Right renal cortex interstitium (tissue), 3 donors: ENCODE measurements around the gene EFHC2. TPM values are rescaled to one million over a fixed set of nuclear protein-coding genes. Genes with fewer than 3 reads are reported as not detected.
"Not testable (repeated sequence)": the region's sequence is repeated elsewhere in the genome, so short reads cannot be mapped to it uniquely, and the experiment has no call there.

ENCODE experiments used
- DNase-seq, 3 donors: peaks; one replicate each; pipeline ENCODE4 v3.0.0-alpha.2; 2013; ENCODE audit warnings: low read depth in 3 of 3, low spot score in 2 of 3
- polyA plus RNA-seq, 3 donors: library from polyadenylated mRNA; unstranded; fragments of 120-200 nt; gene quantifications; one replicate each; pipeline ENCODE4 v1.2.1, GENCODE V29; 2013; ENCODE audit not compliant: insufficient read length in 3 of 3

Gene EFHC2
- polyA plus RNA-seq, 3 donors, result 8.9 to 11.1 (median 9.5) TPM

DNA sequence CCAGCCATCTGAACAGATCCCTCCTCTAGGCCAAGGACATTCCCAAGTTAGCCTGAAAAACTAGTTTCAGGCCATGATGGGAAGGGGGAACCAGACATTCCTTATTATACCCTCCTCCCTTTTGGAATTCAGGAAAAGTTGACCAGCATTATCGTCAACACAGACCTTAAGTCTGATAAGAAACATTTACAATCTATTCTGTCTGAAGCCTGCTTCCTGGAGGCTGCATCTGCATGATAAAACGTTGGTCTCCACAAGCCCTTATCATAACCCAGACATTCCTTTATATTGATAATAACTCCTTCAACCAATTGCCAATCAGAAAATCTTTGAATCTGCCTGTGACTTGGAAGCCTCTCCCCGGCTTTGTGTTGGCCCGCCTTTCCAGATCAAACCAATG lies 44.3 kb downstream of the EFHC2 start:
- no peak for DNase-seq

DNA sequence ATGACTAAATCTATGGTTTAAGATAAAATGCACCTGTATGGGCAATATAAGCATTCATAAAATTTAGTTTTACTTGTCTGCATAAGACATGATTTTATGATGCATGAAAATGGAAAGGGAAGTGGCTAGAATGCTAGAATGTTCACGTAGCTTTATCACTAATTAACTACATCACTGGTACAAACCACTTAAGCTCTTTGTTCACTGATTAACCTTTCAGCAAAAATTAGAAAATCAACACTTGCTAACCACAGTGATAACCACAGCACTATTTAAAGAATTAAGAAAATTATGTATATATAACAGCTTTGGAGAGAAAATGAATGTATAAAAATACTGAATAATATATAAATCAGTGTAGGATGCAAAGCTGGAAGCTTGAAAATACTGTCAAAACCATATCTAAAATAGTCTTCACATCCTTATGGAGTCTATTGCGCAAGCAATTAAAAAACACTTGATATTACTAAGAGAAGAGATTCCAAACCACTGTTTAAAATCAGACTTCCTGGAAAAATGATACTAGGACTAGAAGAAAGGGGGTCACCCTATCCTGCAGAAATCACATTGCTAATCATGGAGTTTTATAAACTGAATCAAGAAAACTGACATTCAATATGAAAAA lies 51.9 kb downstream of the EFHC2 start:
- DNase-seq, result no peak

DNA sequence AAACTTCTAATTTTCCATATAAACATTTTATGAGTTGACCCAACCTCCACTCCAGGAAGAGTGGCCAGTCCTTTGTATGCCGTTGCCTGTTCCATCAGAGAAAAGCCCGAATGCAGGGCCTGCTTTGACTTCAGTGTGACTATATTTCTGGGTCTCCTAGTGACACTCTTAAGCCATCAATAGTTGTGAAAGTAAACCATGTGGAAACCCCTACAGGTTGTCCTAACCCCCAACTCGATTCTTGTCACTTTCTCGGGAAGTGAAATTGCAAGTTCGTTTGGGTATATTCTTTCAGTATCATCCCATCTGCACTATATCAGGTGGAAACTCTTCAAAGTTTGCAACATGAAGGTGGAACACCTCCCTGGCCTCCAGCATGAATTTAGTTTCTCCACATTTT lies 52.8 kb downstream of the EFHC2 start:
- DNase-seq, result no peak

DNA sequence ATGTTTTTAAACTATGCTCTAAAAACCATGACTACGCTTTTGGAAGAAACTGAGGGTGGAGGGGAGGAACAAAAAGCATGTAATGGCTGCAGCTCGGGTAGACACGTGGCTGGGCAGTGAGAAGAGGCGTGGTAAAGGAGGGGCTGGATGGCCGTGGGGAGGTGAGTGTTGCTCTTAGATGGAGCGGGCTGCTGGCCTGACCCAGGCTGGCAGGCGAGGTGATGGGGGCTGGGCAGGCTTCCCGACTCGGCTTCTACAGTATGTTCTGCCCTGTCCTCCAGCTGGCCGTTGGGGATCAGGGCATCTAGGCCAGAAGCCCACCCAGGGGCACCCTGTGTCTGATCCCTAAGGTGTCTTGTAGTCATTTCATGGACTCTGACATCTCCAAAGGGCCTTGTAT lies 60.7 kb downstream of the EFHC2 start:
- DNase-seq, result no peak

DNA sequence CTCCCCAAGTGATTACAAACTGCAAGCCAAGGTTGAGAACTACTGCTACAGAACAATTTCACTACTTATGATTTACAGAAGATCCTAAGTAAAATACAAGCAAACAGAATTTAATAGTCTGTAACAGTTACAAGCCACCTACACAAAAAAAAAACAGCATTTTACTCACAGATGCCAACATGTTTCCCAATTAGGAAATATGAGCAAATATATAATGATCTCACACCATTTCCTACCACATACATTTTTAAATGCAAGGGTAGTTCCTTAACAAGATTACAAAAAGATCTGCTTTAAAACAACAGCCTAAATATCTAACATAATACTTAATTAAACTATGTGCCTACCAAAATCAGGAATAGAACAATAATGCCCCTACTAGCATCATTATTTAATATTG lies 63.4 kb downstream of the EFHC2 start:
- DNase-seq, result no peak

DNA sequence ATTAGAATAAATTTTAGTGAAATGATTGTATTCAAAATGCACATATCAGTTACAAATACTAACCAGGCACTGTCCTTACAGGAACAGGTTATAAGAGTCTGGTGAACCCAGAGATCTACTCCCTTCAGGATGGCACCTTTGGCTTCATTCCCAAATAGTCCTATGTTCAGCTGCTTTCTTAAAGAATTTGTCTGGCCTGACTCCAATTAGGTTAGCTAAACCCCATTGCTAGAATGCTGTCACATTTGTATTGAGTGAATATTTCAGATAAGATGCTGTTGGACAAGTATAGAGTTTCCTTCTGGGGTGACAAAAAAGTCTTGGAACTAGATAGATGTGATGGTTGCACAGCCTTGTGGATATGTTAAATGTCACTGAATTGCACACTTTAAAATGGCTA lies 69.4 kb downstream of the EFHC2 start:
- no peak for DNase-seq

DNA sequence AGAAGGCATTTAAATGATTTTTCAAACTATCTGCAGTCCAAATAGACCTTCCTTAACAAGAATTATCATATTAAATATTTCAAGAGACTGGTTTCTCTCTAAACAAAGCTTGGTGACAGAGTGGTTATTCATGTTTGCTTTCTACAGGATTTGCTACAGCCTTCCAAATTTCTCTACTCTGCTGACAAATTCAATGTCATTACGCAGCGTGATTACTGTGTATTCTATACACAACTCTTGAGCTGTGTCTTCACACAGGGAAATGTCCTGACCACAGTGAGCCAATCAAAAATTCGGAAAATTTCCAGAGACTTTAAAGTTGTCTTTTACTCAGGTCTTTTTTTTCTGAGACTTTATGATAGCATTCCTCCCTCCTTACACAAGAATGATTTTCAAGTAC lies 75.6 kb downstream of the EFHC2 start:
- DNase-seq, result no peak

DNA sequence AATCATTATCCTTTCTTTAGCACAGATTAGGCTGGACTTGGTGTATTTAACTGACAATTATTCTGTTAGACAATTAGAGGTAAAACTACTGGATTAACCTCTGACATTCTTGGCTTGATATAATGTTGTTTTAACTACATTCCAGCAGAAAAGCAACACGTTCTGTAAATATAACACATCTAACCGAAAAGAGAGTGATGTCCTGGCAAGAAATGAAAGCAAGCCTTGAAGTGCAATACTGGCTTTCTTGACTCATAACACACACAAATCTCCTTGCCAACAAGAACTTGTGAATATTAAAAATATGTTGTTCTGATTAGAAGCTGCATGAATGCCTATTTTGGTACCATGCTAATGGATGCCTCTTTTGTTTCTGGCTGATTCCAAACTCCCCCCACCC lies 76.4 kb downstream of the EFHC2 start:
- no peak for DNase-seq

DNA sequence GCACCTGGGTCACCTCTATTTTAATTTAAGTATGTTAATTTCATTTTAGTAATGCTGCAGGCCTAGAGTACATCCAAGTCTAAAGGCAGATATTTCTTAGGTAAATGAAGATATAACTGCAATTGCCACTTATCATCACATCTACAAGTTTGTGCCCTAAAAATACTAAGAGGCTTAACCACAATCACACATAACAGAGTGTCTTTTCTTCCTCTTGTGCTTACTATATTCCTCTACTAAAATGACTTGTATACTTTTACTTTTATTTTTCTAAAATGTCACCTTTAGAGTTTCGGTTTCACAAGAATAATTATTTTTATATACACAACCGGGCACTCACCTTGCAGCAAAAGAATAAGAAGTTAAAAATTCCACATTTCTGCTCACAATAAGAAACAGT lies 77.9 kb downstream of the EFHC2 start:
- DNase-seq, result no peak

DNA sequence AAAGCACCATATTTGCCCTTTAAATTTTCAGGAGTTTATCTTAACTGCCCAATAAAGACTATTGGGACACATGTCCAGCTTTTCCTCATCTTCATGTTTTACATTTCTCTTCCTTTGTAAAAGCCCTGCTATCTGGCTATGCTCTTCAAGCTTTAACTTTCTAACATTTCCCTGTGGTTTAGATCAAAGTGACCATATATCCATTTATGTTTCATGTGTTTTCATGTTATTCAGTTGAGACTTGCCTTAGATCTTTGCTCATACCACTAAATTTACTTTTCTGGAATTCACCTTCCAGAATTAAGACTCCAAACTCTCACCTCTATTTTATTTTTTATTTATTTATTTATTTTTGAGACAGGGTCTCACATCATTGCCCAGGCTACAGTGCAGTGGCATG lies 78.5 kb downstream of the EFHC2 start:
- no peak for DNase-seq

DNA sequence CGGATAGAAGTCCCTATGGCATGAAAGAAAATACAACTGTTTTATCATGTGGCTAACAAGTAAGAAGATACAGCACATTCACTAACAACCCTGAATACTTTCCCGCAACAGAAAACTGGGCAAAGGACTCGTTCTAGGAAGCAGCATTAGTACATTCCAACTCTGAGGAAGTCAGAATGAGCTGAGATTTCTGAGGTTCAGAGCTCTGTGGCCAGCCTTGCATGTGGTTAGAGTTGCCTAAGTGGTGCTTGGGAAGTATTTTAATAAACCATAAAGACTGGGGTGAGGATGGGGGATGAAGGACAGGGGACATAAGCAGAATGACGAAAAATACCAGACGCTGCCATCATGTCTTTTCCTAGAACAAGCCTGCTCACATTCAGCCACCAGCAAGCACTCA lies 82.2 kb downstream of the EFHC2 start:
- no peak for DNase-seq

DNA sequence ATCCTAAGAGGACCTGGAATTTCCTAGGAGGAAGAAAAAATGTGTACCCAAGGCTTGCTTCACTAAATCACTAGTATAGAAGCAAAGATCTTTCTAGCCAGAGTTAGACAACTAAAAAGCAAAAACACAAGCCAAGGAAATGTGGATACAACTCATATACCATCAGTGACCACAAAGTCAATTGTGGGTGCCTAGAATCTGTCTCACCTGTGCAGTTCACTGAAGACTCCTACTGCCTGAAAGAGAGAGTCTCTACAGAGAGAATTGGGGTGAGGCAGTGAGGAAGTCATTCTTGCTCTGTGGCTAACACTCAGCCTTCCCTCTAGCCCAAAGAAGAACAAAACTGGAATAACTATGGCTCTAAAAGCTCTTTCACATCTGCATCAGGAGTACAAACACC lies 82.9 kb downstream of the EFHC2 start:
- DNase-seq, result no peak

DNA sequence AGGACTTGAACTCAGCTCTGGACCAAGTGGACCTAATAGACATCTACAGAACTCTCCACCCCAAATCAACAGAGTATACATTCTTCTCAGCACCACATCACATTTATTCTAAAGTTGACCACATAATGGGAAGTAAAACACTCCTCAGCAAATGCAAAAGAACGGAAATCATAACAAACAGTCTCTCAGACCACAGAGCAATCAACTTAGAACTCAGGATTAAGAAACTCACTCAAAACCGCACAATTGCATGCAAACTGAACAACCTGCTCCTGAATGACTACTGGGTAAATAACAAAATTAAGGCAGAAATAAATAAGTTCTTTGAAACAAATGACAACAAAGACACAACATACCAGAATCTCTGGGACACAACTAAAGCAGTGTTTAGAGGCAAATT lies 87.7 kb downstream of the EFHC2 start:
- DNase-seq, result not testable (repeated sequence)

DNA sequence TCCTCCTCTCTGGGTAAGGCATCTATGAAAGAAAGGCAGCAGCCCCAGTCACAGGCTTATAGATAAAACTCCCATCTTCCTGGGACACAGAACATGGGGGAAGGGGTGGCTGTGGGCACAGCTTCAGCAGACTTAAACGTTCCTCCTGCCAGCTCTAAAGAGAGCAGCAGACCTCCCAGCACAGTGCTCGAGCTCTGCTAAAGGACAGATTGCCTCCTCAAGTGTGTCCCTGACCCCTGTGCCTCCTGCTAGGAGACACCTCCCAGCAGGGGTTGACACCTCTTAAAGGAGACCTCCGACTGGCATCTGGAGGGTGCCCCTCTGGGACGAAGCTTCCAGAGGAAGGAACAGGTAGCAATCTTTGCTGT lies 89.9 kb downstream of the EFHC2 start:
- DNase-seq, result no peak

DNA sequence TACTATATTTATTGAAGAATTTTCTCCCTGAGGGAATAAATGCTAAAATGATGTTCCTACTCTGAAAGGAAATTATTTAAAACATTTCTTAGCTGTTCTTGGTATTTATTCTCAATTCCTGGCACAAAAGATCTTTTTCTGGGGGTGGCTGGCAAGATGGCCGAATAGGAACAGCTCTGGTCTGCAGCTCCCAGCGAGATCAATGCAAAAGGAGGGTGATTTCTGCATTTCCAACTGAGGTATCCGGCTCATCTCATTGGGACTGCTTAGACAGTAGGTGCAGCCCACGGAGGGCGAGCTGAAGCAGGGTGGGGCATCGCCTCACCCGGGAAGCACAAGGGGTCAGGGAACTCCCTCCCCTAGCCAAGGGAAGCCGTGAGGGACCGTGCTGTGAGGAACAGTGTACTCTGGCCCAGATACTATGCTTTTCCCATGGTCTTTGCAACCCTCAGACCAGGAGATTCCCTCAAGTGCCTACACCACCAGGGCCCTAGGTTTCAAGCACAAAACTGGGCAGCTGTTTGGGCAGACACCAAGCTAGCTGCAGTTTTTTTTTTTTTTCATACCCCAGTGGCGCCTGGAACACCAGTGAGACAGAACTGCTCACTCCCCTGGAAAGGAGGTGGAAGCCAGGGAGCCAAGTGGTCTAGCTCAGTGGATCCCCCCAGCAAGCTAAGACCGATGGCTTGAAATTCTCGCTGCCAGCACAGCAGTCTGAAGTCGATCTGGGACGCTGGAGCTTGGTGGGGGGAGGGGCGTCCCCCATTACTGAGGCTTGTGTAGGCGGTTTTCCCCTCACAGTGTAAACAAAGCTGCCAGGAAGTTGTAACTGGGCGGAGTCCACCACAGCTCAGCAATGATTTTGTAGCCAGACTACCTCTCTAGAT lies 90.5 kb downstream of the EFHC2 start:
- peak in 1 of 3 donors; percentile 4 for DNase-seq

DNA sequence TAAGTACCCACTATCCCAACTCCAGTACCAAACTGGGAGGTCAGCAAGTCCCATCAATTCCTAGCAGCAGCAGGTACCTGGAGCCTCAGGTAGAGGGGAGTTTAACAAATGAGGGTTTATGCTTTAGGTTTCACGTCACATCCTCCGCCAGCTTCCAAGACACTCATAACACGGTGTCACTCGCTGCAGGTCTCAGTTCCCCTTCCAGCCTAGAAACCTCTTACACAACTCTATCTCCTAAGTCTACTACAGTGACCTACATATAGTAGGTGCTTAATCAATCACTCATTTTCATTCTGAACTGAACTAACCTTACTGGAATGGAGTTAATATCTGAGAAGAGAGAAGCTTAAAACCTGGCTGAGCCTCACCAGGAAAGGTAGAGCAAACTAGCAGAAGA lies 96.0 kb downstream of the EFHC2 start:
- DNase-seq, result no peak

DNA sequence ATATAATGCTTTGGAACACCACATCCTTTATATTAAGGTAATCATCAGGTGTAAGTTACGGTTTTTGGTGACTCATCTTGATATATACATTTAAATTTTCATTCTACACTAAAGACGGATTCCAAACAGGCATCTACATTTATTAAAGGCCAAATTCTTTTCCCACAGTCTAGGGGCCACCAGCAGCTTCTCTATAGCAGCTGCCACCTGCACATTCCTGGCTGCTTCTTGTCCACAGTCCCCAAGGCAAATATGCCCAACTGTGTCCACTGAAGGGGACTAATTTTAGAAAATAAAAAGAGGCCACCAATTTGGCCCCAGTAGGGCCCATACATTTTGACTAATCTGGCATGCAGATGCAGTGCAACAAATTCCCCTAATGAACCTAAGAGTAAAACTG lies 96.6 kb downstream of the EFHC2 start:
- DNase-seq, result no peak

DNA sequence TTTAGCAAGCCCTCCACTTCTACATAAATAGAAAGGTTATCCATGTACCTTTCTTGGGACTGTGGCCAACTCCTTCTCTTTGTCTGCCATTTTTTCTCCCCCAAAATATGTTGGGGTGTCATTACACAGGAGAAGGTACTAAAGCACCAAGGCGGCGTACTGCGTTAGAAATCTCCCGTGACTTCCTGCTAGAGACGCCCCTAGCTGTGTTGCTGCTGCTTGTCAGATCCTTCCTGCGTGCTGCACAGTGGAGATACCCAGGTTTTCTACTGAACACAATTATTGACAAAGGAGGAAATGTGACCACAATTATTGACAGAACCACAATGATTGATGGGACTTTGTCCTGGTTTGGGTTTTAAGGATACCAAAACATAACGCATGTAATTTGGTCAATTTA lies 97.7 kb downstream of the EFHC2 start:
- no peak for DNase-seq

DNA sequence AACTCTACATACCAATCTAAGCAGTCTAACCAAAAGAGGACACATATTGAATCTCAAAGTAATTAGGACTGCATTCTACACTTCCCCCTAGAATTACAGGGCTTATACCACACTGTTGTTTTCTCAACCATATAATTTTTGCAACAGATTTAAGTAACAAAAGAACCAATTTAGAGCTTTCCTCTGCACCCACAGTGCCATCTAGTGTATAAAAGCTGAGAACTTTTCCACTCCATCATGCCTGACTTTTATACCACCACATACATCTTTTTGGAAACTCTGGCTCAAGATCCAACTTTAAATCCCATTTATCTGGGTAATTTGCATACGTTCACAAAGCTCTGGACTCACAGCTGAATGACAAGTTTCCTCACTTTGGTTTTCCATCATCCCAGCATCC lies 99.5 kb downstream of the EFHC2 start:
- DNase-seq, result peak in 1 of 3 donors; percentile 7

DNA sequence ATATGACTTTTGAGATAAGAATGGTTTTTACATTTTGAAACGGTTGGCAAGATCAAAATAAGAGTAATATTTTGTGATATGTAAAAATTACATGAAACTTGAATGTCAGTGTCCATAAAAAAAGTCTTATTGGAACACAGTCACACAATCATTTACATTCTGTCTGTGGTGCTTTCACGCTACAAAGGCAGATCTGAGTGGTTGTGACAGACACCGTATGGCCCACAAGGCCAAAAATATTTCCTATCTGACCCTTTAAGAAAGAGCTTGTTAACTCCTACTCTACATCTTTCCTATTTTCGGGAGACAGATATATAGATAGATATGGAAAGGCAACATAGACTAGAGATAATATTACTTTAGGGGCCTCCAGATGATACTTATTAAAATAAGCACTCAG lies 101.9 kb downstream of the EFHC2 start:
- DNase-seq, result no peak

DNA sequence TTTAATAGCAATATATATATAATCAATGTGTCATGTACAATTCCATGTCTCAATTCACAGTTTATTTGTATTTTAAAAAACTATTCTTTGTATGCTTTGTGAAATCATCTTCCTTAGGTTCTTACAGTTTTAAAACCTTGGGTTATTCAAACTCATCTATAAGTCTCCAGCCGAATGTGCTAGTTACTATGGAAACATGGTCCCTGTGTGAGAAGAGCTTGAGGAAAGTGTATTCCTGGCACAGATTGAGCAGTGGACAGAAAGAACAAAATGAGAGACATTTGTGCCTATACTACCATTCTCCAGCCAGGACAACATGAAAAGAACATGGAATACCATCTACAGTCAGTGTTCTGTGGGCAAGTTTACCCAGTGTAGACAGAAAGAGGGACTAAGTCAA lies 103.4 kb downstream of the EFHC2 start:
- DNase-seq, result no peak

DNA sequence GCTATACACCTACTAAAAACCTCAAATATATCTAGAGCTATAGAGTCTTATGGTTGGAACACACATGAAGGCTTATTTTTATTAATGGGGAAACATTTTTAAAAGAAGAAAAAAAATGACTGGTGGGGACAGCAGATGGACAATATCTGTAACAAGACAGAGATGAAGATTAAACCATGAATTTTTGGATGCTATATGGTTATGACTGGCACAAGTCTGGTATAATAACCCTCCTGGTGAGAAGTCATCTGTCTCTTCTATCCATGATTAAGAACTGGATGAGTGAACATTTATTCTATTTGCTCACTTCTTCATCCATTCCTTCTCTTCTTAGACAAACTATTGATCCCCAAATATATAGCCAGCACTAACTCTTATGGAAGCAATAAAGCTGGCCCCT lies 104.4 kb downstream of the EFHC2 start:
- no peak for DNase-seq

DNA sequence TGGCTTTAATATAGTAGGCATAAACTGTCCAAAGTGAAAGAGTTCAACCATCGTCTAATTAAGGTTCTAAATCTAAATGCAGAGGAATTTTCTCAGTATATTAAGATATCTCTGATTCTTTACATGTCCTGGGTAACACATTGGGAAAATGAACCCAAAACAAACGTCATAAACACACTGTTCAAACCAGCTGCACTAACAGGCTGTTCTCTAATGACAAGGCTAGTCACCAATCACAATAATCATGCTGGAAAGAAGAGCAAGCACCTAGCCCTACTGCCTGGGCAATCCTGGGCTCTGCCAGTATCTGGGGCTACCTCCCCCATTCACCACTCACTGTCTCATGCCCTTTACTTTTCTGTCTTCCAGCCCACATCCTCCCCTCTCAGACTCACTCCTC lies 107.9 kb downstream of the EFHC2 start:
- no peak for DNase-seq
